ENCODE results near the gene CDC73.

CDC73 gene

DNA sequence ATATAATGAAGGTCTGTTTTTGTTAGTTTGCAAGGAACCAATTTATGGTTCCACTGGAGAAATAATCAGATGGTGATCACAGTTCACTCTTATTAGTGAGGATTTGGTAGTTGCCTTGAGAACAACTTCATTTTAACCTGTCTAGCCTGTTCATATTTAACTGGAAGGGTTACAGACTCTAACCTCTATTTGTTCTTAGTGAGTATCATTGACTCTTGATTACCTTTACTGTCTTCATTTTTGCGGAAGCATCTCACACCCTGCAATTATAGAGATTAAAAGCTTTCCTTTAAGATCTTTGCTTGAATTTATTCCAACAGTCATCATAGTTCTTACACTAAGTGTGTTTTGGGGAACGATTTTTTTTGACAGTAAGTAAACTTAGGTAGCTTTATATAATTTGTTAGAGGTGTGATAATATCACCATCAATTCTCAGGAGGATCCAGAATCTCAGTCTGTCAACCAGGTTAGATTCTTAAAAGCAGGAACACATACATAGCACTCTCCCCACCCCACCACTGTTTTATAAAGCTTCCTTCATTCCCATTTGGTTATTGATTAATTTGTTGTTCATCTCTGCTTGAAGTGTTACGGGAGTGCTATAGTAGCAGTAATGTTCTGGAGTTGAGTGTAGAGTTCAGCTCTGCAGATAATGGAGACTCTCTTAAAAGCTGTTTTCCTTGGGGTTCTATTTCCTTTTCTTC, 34.4 kb downstream of the CDC73 start:
- TF ChIP-seq, protein P1, sequence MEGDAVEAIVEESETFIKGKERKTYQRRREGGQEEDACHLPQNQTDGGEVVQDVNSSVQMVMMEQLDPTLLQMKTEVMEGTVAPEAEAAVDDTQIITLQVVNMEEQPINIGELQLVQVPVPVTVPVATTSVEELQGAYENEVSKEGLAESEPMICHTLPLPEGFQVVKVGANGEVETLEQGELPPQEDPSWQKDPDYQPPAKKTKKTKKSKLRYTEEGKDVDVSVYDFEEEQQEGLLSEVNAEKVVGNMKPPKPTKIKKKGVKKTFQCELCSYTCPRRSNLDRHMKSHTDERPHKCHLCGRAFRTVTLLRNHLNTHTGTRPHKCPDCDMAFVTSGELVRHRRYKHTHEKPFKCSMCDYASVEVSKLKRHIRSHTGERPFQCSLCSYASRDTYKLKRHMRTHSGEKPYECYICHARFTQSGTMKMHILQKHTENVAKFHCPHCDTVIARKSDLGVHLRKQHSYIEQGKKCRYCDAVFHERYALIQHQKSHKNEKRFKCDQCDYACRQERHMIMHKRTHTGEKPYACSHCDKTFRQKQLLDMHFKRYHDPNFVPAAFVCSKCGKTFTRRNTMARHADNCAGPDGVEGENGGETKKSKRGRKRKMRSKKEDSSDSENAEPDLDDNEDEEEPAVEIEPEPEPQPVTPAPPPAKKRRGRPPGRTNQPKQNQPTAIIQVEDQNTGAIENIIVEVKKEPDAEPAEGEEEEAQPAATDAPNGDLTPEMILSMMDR (IDR thresholded peaks at IDR 0.05; ENCODE audit: borderline replicate concordance, control extremely low read depth, extremely low read depth, insufficient read depth, missing control alignments) = no peak
- DNase-seq (ENCODE audit: low spot score) = no peak
- in situ Hi-C loops (cut with MboI; ENCODE audit: low sequenced_read_pairs, unreplicated experiment) = no loop called here

DNA sequence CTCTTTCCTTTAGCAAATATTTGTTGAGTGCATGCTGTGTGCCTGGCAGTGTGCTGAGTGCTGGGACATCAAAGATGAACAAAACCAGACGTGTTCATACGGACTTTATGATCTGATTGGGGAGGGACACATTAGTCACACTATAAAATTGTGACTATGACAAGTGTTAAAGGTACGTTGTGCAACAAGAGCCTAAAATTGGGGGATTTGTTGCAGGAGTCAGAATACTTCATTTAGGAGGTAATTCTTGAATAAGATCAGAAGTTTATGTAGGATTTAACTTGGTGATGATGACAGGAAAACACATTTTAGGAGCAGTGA, 35.0 kb downstream of the CDC73 start:
- in situ Hi-C loops (cut with MboI; ENCODE audit: low sequenced_read_pairs, unreplicated experiment) = no loop called here
- TF ChIP-seq, protein P1 (IDR thresholded peaks at IDR 0.05; ENCODE audit: borderline replicate concordance, control extremely low read depth, extremely low read depth, insufficient read depth, missing control alignments) = no peak
- DNase-seq (ENCODE audit: low spot score) = no peak

DNA sequence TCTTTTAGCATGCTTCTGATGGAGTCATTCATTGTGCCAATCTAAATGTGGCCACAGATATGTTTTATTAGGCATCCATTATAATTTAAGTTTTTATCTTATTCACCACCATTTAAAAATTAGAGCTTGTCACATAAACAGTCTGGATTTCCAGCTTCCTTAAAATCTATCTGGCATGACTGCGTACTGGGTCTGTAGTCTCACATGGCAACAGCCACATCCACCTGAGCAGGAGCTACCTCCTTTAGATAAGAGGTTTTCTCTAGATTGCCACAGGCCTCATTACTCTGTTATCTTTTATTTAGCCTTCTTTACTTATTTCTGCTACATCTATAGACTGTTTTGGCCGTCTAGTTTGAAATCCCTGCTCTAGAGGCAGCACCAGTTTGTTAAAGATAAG, 35.5 kb downstream of the CDC73 start:
- DNase-seq (ENCODE audit: low spot score) = no peak
- in situ Hi-C loops (cut with MboI; ENCODE audit: low sequenced_read_pairs, unreplicated experiment) = no loop called here
- TF ChIP-seq, protein P1 (IDR thresholded peaks at IDR 0.05; ENCODE audit: borderline replicate concordance, control extremely low read depth, extremely low read depth, insufficient read depth, missing control alignments) = no peak

DNA sequence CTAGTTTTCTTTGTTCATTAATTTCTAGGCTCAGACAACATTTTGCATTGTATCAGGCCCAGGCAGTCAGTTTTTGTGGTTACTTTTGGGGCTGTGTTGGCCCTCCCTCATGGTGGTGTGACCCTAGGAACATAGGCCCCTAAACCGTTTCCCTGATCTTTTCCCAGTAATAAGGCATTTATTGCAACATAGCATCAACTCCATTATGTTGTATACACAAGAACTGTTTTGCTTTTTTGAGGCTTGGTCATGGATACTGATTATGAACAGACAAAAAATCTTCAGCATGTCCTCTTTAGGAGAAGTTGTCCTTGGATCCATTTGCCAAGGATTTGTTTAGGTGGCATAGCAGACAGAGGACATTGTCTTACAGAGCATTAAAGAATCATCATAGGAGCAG, 54.3 kb downstream of the CDC73 start:
- DNase-seq (ENCODE audit: low spot score) = no peak
- TF ChIP-seq, protein P1 (IDR thresholded peaks at IDR 0.05; ENCODE audit: borderline replicate concordance, control extremely low read depth, extremely low read depth, insufficient read depth, missing control alignments) = no peak
- in situ Hi-C loops (cut with MboI; ENCODE audit: low sequenced_read_pairs, unreplicated experiment) = no loop called here

DNA sequence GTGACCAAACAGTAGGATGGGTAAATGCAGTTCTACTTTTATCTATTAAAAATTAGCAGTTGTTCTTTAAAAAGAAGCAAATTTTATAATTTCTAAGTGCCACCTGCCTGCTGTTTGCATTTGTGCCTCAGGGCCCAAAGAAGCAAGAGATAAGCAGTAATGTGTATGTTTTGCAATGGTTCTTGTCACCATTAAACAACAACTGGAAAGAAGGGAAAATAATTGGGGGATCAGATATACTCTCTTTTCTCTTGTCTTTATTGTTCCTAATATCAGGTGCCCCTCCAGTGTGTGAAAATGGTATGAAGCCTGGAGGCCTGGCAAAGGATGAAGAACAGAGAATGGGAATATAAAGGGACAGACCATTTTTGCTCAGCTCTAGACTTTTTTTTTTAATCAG, 55.0 kb downstream of the CDC73 start:
- TF ChIP-seq, protein P1 (IDR thresholded peaks at IDR 0.05; ENCODE audit: borderline replicate concordance, control extremely low read depth, extremely low read depth, insufficient read depth, missing control alignments) = no peak
- in situ Hi-C loops (cut with MboI; ENCODE audit: low sequenced_read_pairs, unreplicated experiment) = no loop called here
- no peak for DNase-seq (ENCODE audit: low spot score)

DNA sequence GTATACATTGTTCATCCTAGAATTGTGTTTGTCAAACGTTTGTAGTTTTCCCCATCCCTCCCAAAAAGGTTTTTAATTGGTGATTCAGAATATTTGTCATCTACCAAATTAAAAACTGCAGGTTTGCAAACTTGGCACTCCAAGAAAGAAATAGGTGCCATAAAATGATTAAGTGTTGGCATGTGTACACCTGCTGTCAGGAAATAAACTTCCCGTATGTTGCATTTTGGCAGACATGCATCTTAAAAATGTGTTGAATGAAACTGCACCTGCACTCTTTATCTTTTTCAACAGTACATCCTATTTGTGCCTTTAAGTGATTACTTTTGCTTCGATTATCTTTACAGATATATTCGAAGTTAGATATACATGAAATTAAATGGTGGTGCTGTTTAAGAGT, 57.3 kb downstream of the CDC73 start:
- TF ChIP-seq, protein P1 (IDR thresholded peaks at IDR 0.05; ENCODE audit: borderline replicate concordance, control extremely low read depth, extremely low read depth, insufficient read depth, missing control alignments) = no peak
- no peak for DNase-seq (ENCODE audit: low spot score)
- in situ Hi-C loops (cut with MboI; ENCODE audit: low sequenced_read_pairs, unreplicated experiment) = no loop called here

All from GM13976 (cell line).